GM19324 (cell line): Measurements from ENCODE around the gene RASA3.
A peak's percentile ranks its signal among the peaks of the same experiment; 100 is the strongest.

Experiments
- ATAC-seq: cut with Tn5 transposase; IDR thresholded peaks from one replicate; pipeline ENCODE4 v1.9.1; 2021; ENCODE audit warnings: mild to moderate bottlenecking, moderate library complexity; ENCODE audit not compliant: unreplicated experiment, low FRiP score

RASA3 gene

DNA sequence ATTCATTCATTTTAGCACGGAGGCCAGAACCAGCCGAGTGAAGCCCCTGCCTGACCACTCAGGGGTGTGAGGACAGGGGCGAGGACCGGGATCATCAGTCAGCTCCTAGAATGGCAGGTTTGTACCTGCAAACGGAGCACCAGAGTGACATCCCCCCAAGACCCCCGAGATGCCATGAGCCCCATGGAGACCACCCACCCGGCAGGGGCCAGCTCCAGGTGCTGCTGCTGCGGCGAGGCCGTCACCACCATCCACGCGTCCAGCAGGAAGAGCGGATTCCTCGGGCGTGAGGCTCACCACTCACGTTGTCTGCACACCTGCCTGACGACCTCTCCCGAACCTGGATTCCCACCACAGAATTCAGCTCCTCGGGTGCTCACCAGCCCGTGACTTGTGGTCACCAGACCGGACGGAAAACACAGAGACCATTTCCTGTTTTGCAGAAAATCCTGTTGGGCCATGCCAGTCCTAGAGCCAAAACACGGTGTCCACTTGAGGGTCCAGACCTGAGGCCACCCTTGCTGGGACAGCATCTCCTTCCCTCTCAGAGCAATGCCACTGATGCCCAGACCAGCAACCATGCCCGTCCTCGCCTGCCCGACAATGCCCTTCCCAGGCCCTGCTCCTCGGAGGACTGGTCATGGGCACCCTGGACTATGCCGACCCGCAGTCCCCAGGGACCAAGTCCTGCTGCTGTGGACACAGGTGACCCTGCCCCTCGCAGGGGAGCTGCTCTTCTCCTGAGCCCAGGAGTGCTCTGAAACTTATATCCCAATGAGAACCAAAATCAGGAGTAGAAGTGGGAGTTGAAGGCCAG lies 74.2 kb downstream of the RASA3 start:
- ATAC-seq, result no peak

DNA sequence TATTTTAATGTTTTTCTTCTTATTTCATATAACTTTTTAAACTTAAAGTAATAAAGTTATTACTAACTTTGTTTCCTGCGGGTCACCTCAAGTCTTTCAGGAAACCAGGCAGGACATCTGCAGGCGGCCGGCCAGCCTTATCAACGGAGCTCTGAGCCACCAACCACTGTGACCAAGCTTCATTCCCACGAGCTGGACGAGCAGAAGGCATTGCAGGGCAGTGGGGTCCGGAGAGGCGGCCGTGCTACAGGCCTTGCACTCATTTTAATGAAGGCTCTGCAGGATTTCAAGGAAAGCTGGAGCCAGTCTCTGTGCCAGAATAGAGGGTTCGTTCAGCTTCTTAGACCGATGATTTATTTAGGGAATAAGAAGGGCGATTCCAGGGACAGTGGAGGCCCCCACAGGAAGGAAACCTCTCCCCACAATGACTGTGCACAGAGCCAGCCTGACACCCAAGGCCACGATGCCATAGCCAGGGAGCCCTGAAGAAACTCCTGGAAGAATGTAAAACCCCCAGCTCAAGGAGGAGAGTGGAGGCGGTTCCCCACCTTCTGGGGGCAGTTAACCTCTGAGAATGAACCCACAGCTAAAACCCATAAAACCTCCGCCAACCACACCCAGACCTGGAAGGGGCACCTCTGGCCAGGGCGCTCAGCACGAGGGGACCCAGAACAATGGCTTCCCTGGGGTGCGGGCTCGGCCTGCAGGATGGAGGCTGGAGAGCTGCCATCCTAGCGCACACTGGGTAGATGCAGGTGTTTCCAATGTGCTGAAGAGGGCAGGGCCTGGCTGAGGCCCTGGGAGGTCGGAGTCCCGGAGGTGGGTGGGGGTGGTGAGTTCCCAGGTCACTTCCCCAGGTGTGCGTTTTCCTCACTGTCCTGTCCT lies 75.0 kb downstream of the RASA3 start:
- ATAC-seq, result no peak

DNA sequence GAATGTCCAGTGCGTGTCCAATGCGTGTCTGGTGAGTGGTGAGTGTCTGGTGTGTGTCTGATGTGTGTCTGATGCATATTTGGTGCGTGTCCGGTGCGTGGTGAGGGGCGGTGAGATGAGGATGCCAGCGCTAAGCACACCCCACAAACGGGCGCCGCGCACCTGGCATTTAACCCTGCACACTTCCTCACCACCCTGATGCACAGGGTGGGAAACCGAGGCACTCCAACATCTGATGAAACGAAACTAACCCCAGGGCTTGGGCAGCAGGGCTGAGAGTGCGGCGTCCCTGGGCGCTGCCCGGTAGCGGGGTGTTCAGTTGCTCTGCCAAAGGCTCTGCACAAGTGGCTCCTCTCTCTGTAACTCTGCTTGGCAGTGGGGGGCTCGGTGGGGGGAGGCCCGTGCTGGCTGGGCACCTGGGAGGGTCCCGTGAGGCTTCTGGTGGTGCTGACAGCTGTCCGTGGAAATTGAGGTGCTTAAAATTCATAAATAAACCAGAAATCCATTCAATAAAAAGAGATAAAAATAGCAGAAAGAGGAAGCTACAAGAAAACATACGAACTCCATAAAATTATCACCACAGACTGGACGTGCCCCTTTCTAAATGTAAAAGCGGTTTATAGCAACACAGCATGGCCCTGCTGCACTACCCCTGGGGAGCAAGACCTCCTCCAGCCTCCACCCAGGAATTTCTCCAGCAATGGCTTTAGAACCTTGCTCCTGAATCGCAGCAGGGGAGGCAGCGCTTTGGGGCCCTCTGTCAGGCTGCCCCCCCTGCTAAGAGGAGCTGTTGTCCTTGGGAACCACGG lies 76.0 kb downstream of the RASA3 start:
- ATAC-seq, result no peak

DNA sequence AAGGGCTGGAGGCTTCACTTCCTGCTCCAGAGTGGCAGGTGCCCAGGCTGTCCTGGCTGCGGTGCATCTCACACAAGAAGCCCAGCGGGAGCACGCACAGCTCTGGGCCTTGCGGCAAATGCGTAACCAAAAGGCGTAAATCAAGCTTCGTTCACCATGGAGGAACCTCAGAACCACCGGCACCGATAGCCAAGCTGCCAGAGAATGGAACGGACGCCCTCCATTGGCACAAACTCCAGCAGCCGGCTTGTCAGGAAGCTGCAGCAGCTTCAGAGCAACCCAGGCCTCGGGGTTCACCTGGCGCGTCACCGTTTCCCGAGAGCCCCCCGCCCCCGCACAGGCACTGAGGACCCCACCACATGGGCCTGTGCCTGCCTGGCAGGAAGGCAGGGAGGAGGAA lies 76.7 kb downstream of the RASA3 start:
- no peak for ATAC-seq

DNA sequence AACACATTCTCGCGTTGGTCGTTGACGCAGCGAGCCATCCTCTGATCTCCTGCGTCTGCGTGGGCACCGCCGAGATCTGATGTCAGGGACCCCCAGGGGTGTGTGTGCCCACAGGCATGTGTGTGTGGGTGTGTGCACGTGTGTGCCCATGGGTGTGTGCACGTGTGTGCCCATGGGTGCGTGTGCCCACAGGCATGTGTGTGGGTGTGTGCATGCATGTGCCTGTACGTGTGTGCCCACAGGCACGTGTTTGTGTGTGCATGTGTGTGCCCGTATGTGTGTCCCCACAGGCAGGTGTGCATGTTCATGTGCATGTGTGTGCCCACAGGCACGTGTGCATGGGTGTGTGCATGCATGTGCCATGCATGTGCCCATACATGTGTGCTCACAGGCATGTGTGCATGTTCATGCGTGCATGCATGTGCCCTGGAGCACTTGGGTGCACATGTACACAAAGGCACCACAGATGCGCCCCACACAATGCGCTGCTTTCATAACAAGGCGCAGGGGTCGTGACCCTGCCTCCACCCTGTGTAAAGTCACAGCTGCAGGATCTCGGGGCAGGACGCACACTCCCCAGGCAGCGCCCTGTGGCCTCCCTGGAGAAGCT lies 77.5 kb downstream of the RASA3 start:
- no peak for ATAC-seq

DNA sequence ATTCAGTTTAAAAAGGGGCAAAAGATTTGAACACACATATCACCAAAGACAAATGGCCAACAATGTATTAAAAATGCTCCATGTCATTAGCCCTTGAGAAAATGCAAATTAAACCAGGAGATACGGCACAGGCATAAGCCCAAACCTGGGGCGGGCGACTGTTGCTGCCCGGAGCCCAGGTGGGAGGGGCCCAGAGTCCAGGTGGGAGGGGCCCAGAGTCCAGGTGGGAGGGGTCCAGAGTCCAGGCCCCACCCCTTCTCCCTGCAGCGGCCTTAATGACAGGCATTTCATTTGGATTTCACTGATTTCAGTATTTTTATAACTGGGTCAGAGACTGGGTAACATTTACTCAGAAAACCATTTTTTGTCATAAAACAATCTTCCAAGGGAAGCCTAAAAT lies 78.2 kb downstream of the RASA3 start:
- ATAC-seq, result no peak

DNA sequence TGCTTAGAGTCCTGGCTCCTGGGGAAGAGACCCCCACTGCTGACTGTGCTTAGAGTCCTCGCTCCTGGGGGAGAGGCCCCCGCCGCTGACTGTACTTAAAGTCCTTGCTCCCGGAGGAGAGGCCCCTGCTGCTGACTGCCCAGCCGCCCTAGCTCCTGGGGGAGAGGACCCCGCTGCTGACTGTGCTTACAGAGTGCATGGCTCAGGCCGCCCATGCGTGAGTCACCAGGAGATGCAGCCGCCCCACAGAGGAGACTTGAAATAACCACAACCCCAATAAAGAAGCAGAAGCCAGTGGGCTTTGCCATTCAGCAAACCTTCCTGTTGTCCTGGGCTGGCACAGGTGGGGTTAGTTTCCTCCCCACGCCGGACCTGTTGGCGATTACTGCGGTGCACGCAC lies 79.4 kb downstream of the RASA3 start:
- ATAC-seq, result no peak

DNA sequence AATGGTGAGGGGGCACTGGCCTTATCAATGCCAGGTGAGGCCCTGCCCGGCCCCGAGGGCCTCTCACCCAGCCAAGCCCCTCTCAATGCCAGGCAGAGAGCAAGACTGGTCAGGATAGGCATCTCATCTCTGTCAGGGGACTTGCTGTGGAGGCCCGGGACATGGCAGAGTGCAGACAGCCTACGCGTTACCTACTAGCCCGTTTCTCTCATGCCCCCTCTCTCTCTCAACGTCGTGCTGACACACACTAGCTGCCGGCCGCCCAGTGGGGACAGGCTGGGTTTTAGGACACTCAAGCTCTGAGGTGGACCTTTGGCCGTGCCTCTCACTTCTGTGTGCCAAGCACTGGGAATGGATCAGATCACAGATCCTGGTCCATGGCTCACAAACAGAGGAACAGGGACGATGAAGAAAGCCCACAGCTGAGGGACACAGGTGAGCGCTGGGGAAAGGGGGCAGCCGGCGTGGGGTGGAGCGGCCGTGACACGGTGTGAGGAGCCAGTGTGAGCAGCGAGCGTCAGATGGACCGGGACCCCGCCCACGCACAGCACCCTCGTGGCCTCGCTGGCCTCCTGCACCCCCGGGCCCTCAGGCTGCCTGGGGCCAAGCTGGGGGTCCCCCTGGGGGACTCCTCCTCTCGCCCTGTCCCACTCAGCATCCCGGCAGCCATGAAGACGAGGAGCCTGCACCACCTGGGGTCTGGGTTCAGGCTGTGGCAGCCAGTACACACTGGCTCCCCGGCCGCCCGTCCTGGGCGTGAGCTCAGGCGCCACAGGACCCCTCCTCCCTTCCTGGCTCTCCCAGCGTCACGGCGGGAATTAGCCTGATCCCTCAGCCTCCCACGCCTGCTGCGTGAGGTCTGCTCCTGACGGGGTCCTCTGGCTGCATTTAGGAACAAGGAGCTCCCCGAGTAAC lies 81.6 kb downstream of the RASA3 start:
- ATAC-seq, result no peak

DNA sequence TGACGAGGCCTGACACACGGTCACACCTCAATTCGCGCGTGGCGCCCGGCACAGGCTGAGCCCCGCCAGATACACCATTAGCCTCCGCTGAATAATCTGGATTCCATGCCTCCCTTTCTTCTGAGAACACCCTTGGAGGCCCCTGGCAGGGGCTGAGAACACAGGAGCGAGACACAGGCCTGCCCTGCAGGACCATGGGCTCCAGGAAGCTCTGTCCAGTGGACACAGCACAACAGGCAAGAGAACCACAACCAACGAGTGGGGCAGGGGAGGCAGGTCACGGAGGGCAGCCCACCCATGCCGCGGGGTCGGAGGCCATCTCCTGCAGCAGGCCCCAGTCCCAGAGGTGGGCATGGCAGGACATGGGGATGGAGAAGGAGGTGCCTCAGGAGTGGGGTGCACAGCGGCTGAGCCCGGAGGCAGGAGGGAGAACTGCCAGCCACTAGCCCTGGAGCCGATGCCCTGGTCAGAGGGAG lies 82.8 kb downstream of the RASA3 start:
- ATAC-seq, result no peak

DNA sequence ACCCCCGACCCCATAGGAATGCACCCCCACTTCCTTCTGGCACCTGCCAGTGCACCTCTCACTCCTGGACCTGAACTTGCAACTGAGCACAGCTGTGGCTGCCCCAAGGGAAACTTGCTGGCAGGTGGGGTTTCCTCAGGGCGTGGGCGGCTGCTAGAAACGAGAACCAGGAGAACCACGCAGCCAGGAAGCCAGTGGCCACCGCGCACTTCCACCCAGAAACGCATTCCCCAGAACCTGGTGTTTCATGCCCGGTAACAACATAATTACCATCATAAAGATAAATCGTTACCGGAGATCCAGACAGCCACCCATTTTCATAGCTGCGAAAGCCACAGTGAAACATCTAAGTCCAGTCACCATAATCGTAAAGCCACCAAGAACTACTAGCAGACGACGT lies 83.4 kb downstream of the RASA3 start:
- ATAC-seq, result peak; percentile 56

DNA sequence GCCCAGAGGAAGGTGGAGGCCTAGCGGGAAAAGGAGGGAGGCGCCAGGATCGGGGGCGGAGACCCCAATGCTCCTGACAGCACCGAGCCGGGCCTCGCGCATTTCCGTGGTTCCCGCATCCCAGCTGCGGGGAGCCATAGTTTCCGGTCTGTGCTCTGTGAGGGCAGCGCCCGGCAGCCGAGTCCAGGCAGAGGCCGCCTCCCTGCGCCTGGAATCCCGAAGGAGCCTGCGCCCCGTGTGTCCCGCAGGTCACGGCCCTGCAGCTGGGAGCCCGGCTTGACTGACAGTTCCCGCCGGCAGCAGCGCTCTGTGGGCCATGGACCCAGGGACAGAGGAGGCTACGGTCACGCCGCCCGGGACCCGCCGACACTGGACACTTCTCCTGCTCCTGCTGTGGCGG lies 84.0 kb downstream of the RASA3 start:
- no peak for ATAC-seq

DNA sequence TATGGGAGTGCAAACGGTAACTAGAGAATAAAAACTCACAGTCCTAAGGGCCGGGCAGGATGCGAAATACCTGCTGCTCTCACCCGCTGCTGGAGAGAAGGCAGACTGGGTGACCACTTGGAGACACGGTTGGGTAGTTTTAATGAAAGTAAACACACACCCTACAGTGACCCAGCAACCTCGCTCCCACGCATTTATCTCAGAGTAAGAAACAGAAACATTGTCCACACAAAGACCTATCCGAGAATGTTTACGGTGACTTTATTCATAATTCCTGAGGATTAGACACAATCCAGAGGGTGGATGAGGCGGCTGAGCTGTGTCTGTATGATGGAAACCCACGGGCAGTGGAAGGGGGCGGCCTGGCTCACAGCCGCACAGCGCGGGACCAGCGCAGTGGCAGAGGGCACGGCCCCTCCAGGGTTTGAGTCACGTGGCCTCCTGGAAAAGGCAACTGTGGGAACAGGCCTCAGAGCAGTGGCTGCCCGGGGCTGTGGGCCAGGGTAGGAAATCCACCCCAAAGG lies 85.0 kb downstream of the RASA3 start:
- ATAC-seq, result peak; percentile 54

DNA sequence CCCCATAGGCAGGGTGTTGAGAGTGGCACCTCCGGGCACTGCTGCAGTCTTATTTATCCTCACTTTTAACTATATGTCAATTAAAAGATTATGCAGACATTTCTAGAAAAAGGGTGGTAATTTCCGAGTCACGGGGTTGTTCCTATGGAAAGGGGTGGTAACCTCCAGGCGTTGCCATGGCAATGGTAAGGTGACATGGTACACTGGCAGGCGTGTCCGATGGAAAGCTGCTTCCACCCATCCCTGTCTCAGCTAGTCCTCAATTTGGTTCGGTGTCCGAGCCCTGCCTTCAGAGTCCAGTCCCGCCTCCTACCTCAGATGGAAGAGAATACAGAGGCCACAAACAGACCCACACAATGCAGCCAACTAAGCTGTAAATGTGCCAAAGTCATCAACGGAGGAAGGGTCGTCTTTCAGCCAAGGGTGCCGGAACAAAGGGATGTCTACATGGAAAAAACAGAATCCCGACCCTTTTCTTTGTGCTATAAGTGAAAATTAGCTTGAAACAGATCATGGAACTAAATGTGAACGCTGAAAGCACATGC lies 85.9 kb downstream of the RASA3 start:
- no peak for ATAC-seq

DNA sequence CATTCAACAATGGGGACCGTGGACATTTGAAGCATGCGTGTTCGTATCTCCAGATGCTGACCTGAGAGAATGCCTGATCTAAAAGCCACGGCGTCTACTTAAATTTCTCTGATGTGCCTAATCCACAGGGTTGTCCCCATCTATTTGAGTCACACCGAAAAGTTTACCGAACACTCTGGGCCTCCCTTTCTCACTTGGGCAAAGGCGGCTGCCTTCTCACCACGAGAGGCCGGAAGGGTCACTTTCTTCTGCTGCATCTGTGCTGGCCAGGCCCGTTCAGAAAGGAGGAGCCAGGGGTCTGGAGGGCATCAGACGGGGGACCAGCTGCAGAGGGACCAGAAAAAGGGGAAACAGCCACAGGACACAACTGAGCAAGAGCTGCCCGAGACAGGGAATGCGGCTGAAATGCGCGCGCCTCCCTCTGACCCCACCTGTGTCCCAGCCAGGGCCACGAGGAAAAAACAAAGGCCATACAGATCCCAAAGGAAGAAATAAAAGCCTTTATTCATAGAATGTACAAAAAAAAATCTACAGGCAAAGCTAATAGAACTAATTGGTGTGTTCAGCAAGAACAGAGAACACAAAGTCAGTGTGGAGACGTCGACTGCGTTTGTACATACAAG lies 87.2 kb downstream of the RASA3 start:
- ATAC-seq, result no peak

DNA sequence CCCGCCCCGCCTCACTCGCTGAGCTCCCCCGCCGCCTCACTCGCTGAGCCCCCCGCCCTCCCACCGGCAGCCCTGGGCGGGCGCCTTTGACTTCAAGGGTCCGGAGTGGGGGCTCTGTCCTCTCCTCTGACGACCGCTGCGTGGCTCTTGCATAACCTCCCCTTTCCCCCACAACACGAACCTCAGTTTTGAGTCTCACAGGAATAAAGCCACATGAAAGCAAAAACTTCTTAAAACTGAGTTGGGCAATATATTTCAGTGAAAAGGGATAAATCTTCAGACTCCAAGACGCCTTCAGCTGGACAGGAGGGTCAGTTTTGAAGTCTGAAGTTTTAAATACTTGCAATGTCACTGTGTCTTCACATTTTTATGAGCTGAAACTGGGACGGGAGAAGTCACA lies 87.9 kb downstream of the RASA3 start:
- no peak for ATAC-seq

DNA sequence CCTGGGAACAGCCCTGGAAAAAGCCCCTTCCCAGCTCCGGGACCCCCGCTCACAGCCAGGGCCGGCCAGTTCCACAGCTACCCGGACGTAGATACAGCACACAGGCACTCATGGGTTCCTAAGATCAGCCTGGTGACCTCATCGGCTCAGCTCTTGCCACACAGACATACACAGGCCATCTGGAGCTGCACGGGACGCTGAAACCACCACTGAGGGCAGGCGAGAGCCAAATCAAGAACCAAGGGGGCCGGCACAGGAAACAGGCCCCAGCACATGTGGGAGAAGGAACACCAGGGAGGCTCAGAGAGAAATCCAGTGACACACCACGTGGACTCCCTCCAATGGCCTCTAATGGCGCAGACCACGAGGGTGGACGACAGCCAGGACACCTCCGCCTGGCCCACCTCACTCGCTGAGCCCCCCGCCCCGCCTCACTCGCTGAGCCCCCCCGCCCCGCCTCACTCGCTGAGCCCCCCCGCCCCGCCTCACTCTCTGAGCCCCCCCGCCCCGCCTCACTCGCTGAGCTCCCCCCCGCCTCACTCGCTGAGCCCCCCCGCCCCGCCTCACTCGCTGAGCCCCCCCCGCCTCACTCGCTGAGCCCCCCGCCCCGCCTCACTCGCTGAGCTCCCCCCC lies 88.9 kb downstream of the RASA3 start:
- no peak for ATAC-seq

DNA sequence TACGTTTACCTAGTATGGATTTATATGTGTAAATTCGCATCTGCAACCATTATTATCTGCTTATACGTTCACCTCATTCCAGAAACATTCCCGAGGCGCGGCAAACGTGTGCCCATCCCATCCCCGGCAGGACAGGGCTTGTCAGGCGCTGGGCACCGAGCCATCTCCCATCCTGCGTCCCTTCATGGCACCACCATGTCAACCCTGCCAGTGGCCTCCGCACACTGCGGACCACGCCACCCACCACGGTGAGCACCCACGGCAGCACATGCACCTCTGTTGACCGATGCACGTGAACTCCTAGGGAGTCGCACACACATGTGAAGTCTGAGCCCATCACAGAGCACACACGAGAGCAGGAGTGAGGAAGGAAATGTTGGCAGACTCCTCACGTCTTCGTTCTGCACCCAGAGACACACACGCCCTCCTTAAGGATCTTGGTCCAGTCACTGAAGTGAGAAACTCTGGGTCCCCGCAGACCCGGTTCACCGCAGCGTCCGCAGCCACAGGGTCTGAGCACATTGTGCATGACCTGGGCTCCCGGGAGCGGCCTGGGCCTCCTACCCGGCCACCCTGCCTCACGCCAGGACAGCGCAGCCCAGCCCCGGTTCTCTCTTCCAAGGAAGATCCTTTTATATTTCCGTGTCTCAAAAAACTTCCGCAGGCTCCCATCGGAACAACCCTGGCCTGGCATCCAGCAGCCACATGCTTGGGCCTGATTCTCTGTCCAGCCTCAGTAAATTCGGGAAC lies 90.2 kb downstream of the RASA3 start:
- no peak for ATAC-seq
